ENCODE results near the gene MYL6B. TPM values are rescaled to one million over a fixed set of nuclear protein-coding genes. Genes with fewer than 3 reads are reported as not detected.

Gene MYL6B
- total RNA-seq, 4 donors from 2014 or later: 25.8 to 42.4 (median 31.8) TPM

GRCh38 chr12:56143870-56144269 is 8.5 kb upstream of the MYL6B start:
- TF ChIP-seq CTCF (IDR thresholded peaks at IDR 0.05): no peak
- DNase-seq (ENCODE audit: low spot score): no peak
- ATAC-seq (ENCODE audit: low FRiP score): peak; percentile 21

- TF ChIP-seq CTCF (IDR thresholded peaks at IDR 0.05): no peak
- ATAC-seq (ENCODE audit: low FRiP score): no peak
- DNase-seq (ENCODE audit: low spot score): no peak
These were observed 7.2 kb upstream of the MYL6B start for GRCh38 chr12:56145217-56145616.

- ATAC-seq (ENCODE audit: low FRiP score): peak; percentile 17
- DNase-seq (ENCODE audit: low spot score): no peak
- TF ChIP-seq CTCF (IDR thresholded peaks at IDR 0.05): no peak
These were observed 5.6 kb upstream of the MYL6B start for GRCh38 chr12:56146492-56147460.

GRCh38 chr12:56150563-56150962 is 1.8 kb upstream of the MYL6B start:
- ATAC-seq (ENCODE audit: low FRiP score): no peak
- TF ChIP-seq CTCF (IDR thresholded peaks at IDR 0.05): no peak
- no peak for DNase-seq (ENCODE audit: low spot score)

GRCh38 chr12:56151672-56152131 is 685 bp upstream of the MYL6B start:
- TF ChIP-seq CTCF (IDR thresholded peaks at IDR 0.05): no peak
- peak; percentile 53 for DNase-seq (ENCODE audit: low spot score)
- ATAC-seq (ENCODE audit: low FRiP score): peak; percentile 52

- no peak for TF ChIP-seq CTCF (IDR thresholded peaks at IDR 0.05)
- ATAC-seq (ENCODE audit: low FRiP score) (no peak), DNase-seq (ENCODE audit: low spot score) (no peak)
These were observed 630 bp downstream of the MYL6B start for GRCh38 chr12:56152756-56153677.
